DMS 273 (cell line): ENCODE measurements around the gene ABTB2.
"Not testable (repeated sequence)": the region's sequence is repeated elsewhere in the genome, so short reads cannot be mapped to it uniquely, and the experiment has no call there.

Source experiments
- DNase-seq: peaks from one replicate; lab custom pipeline; 2025; ENCODE audit not compliant: unreplicated experiment; lab: John Stamatoyannopoulos, UW

The ABTB2 gene

DNA sequence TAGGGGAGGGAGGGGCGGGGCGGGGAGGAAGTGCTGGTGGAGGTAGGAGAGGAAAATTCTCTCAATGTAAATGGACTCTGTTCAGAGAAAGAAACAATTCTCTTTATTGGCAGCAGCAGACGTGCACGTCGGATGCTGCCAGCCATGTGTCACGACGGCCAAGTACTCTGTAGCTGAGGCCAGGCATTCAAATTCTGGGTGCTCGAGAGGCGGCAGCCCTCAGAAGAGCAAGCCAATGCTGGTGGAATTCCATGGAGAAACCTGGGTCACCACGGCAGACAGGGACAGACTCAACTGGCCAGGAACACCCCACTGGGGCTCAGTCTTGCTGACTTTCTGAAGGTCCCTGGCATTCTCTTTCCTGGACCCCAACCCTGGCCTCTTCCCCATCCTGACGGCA, 90.8 kb downstream of the ABTB2 start:
- no peak for DNase-seq

DNA sequence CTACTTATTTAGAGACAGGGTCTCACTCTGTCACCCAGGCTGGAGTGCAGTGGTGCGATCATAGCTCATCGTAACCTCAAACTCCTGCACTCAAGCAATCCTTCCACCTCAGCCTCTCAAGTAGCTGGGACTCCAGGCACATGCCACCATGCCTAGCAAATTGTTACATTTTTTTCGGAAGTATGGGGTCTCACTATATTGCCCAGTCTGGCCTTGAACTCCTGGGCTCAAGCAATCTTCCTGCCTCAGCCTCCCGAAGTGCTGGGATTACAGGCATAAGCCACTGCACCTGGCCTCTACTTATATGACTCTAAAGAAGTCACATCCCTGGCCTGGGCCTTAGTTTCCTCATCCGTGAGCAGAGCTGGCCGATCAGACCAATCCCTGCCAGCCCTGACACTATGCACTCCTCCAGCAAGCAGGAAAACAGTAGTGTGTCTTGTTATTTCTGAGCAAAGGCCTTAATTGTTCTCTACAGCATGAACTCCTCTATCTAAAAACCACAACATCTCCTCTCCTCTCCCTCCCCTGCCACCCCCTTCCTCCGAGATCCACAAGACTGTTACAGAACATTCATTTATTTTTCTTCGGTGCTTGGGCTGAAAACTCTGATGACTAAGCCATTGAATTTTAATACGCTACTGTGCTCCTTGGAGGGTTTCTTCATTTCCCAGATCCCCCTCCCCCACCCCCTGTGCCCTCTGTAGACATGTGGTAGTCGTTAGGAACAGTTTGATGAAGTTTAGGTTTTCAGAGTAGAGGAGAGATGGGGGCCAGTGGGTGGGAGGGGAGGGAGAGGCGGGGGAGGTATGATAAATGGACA, 91.5 kb downstream of the ABTB2 start:
- no peak for DNase-seq

DNA sequence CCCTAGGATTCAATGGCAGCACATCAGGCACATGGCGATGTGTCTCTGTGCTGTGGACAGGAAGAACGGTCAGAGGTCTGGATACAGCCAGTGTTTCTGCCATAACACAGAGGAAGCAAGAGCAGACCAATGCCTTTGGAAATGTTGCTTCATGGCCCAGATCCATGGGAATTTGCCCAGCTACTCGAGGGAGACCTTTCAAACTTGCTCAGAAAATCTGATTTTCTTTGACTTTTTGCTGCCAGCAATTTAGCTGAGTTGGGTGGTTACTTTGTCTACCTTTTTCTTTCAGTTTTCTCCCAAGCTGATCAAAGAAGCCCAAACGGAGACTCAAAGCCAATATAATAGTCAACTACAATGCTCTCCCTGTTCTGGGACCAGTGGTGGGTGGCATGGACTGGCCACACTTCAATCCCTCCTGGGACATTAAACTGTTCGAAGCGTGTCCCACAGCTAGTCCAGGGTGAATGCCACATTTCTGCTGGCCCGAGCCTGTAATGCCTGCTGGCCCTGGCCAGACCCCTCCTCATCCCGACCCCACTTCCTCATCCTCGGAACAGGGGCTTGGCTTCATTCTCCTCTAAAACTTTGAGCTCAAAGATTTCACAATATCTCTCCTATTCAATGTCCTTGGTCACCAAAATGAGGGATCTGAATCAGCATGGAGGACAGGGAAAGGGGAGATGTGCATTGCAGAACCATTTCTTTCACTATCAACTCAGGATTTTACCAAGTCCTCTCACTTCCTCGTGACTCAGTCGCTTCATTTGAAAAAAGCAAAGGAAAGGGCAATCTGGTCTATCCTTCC, 93.3 kb downstream of the ABTB2 start:
- DNase-seq, result no peak

DNA sequence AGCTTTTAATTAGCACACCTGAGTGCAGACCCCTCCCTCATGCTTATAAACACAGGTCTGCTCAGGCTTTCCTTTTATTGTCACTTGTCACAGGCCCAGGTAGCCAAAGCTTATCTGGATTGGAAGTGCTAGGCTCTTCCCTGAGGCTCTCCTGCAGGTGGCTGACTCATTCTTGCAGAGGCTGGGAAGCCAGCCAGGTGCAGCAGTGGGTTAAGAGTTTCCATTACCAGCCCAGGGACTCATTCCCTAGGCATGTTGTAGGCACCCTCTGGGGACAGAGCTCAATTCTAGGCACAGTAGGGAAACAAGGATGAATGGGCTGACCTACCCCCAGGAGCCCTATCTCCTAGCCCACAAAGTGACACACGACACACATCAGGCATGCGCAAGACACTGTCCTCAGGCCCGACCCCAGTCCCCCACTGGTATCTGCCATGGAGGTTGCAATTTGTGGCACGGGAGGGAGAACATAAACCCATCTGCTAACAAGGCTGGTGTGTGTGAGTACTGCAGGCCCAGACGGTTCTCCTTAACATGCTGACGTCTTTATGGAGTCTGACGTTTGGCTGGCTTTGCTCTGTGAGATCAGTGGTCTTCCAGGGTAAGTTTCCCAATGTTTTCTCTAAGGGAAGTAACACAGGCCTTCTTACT, 94.2 kb downstream of the ABTB2 start:
- DNase-seq, result peak; percentile 42

DNA sequence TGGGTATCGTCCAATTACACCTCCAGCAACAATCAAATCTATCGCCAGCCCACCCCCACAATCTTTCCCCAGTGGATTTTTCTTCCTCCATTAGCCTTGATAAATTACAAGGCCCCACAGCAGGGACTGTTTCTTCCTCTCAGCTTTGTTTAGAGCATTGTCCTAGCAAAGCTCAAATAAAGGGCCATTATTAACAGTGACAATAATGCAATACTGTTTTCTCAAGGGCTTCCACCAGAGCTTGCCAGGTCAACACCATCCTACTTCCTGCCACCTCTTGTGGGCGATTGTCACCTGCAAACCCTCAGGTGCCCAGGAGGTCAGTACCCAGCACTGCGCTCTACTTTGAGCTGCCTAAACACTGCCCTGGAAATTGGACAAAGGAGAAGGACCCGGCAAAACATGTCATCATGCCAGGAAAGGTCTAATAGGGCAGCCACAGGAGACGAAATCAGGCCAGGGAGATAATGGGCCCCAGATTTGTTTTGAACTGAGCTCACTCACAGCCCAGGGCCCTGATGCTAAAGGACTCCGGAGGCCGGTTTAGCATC, 95.2 kb downstream of the ABTB2 start:
- DNase-seq, result no peak

DNA sequence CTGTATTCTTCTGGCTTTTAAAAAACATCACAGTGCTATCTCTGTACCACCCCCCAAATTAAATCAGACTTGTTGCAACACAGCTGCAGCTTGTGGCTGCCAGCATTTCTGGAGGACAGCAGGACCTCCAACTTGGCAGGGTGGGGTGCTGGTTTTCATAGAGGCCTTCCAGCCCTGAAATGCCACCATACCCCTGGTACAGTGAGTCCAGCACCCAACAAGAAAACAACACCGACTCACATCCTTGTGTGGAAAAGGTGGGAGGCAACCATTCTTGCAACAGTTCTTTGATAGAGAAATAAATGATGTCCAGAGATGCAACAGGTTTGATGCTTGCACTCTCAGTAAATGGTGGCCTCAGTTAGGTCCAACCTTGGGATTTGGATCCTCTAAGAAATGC, 96.0 kb downstream of the ABTB2 start:
- no peak for DNase-seq

DNA sequence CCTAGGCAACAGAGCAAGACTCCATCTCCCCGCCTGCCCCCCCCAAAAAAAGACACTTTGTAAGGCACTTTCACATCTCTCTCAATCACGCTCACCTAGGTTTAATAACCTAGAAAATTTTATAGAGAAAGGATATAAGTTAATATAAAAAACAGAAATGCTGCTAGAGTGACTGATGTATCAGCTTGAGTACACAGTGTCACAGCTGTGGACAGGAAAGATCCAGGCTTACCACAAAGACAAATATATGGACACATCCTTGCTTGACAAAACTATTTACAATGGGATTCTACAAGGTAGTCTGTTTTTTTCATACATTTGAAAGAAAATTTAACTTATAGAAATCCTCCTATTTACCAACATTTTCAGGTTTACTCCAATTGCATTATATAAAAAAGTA, 96.7 kb downstream of the ABTB2 start:
- DNase-seq, result no peak

DNA sequence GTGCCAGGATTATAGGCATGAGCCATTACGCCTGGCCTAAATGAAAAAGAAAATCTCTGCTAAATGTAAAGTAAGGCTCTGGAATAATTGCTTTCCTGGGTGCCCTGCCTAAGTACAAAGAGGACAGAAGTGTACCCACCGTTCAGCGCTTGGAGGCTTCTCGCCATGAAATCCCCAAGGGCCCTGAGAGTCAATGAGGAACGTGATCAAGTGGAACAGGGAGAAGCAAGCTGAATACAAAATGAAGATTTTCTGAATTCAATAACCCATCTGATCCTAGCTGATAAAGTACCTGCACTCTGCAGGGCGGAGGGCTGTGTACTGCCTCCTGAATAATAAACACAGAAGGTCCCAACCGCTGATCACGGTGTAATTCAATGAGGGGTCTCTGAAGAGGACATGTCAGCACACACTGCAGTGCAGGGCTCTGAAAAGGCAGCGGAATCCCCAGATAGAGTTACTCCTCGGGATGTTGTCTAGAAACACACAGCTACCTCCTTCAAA, 97.7 kb downstream of the ABTB2 start:
- DNase-seq, result no peak

DNA sequence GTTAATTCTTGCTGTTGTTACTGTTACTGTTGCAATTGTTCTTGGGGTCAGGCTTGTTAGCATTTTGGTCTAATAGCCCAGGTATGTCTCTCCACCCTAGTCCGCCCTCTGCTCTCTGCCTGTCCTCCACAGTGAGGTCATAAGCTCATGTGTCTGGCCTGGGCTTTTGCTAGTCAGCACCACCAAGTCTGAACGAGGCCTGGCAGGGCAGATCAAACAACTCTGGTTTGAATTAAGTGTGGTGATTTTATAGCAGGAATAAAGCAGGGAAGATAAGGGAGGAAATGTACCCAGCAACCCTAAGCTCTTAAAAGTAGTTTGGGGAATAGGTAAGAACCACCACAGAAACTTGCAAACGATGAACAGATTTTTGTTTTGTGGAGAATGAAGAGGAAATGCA, 98.7 kb downstream of the ABTB2 start:
- DNase-seq, result no peak

DNA sequence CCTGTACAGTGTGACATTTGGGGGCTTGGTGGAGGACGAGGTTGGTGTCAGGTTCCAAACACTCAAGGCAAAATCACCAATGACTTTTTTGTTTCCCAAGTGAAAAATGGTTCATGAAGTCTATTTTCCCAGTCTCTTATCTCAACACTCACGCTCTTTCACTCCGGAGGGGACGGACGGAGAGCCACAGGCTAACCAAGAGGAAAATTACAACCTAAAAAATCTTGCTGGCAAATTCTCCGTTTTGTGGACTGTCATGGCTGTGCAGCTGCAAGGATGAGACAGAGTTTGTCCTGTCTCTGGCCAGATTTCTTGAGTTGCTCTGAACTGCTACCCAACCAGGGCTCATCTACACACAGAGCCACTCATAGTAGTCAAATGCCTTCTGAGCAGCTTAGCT, 101.2 kb downstream of the ABTB2 start:
- DNase-seq, result peak; percentile 17

DNA sequence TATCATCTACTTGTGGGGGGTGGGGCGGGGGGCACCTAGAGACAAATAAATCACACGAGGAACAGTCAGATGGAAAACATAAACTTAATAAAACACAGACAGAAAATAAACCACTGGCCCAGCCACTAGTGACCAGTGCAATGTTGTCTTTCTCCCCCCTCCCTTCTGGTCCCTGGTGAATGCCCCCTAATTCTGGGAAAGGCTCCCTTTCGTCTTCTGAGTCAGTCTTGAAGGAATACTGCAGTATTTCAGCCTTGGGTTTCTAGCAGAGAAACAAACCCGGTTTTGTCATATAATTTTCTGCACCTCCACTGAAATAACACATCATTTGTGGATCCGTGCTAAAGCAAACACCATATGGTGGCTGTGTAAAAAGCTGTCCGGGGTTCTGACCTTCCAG, 101.7 kb downstream of the ABTB2 start:
- DNase-seq, result no peak

DNA sequence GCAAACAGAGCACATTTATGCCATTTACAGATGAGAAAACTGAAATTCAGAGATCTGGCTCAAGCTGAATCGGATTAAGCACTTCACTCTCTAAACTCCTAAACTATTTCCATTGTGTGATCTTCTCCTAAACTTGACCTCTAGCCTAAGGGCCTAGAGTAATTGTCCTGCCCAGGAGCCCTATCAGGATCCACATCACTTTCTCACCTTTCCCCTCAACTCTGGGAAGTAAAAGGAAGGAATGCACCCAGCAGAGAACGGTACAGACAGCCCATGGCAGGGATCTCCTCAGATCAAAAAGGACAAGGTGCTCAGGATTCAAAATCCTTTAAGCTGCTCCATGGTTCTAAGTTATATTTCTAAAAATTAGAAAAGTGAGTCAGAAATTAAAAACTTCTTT, 102.7 kb downstream of the ABTB2 start:
- no peak for DNase-seq

DNA sequence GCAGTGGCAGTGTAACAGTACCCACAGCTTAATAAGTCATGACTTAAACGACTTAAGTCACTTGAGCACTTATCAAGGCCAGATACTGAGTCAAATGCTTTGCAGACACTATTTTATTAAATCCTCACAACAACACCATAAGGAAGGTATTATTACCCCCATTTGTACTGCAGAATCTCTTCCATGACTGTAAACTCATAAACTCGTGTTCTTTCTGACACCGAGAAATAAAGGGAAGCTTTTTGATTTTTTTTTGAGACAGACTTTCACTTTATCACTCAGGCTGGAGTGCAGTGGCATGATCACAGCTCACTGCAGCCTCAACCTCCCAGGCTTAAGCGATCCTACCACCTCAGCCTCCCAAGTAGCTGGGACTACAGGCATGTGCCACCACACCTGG, 103.8 kb downstream of the ABTB2 start:
- DNase-seq, result no peak

DNA sequence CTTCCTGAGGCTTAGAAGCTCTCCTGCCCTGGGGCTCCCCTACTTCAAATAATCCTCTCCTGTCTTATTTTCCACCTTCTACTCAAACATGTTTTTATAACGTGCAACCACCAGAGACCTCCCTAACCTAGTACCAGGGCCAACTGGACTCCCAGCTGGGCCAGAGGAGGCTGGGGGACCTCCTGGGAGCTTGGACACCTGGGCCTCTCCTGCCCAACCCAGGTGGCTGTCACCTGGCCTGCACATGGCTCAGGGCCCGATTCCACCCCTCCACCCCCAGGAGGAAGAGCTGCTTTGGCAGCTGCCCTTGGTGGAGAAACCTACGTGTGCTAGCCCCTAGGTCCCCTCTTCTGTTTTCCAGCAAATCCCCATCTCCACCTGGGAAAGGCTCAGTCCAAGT, 105.2 kb downstream of the ABTB2 start:
- DNase-seq, result no peak

DNA sequence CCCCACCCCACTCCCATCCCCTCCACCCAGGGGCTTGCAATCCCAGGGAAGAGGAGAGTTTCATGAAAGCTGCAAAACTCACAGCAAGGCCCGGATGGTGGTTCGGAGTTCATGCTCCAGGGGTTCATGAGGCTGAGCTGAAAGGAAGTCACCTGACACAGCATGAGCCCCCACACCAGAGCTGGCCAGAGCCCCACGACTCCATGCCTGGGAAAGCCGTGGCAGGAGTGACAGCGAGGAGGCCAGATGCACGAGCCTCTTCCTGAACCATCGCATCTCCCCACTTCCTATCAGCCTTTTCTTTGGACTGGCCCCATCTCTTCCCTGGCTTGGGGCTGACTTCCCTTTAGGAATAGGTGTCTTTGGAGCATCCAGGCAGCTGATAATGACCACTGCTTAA, 105.8 kb downstream of the ABTB2 start:
- no peak for DNase-seq

DNA sequence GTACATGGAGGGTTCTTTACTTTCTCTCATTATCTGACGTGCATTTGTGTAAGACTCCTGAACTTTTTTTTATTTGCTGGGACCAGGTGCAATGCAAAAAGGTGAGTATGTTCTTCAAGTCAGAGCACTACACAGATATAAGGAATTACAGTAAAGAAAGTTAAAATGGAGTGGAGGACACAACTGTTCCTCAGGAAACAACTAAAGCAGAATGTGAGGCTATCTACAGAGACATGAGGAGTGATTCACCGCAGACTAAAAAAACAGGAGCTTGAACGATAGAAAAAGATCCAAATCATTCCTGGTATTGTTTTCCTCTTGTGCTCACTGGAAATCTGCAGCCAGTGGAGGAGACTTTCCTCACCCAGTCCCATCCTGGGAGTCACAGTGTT, 106.2 kb downstream of the ABTB2 start:
- DNase-seq, result no peak

DNA sequence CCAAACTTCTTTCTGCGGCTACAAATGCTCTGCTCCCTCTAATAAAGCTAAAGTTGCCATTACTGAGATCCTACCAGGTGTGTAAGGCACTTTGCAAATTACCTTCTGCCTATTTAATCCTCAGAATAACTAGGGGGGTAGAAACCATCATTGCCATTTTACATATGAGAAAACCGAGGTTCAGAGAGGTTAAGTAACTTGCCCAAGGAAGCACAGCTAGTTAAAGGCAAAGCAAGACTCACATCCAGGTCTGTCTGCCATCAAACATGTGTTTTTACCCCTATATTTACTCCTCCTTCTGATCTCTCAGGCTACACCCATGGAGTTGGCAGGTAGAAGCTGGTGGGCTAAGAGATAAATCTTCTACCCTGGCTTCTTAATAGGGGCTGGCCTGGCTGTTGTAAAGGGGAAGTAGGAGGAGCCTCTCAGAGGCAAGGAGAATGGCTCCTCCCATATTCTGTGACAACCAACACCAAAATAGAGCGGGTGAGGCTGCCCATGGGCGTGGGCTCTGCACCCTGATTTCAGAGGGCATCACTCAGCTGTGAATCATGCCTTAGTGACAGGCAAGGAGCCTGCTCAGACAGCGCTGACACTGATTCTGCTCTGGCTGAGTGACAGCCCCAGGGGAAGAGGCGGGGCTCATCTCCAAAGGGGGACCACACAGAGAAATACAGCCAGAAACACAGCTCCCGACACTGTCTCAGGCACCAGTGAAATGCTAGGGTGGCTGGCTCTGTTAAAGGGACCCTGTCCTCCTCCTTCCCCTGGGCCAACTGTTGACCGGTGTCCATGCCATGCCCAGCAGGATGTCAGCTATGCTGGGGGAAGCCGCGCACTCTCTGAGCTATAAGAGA, 106.8 kb downstream of the ABTB2 start:
- no peak for DNase-seq

DNA sequence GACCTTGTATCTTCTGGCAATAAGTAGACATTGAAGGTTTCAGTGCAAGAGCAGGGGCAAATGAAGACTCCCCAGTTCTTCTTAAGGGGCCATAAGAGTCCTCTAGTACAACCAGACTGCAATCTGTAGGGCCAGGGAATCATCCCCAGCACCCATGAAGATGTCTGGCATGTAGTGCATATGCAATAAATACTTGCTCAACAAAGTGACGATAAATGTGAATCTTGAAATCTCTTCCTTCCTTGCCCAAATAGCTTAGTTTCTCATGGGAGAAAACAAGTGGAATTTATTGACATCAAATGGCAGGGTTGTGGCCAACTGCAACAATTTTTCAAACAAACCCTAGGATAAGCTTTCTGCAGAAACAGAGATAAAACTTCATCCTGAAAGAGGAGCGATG, 107.6 kb downstream of the ABTB2 start:
- no peak for DNase-seq

DNA sequence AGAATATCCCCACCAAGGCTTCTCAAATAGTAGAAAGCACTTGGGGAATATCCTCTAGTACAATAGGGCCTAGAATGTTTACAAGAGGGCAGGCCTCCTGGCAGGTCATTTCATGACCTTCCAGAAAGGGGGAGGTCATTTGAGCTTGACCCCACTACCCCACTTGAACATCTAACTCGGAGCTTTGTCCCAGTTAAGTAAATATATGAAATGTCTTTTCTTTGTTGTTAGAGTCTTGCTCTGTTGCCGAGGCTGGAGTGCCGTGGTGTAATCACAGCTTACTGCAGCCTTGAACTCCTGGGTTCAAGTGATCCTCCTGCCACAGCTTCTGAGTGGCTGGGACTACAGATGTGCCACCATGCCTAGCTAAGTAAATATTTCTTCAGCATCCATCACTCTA, 108.4 kb downstream of the ABTB2 start:
- no peak for DNase-seq

DNA sequence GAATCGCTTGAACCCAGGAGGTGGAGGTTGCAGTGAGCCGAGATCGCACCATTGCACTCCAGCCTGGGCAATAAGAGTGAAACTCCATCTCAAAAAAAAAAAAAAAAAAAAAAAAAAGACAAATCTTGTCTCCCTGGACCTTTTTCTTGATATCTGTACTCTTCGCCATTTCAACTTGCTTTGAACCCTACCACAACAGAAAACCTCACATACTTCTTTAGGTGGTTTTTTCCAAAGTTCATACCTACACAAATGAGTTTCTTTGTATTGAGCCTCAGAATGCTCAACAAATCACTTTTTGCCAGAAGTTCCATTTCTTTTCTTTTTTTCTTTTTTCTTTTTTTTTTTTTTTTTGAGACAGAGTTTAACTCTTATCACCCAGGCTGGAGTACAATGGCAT, 111.3 kb downstream of the ABTB2 start:
- not testable (repeated sequence) for DNase-seq

DNA sequence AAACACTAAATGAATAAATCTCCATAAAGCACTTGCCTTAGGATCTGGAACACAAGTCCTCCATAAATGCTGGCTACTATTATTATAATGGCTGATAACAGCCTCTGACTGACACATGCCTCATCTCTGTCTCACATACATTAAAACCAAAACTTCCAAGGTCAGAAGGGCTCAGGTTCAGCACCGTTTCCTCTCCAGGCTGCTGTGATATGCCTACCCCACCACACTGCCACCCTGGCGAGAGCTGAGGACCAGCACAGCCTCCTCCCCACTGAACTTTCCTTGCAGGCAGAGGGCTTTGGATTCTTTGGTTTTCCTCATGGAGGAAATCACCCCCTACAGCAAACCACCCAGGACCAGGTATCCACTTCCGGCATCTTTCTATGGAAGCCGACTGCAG, 112.8 kb downstream of the ABTB2 start:
- DNase-seq, result no peak
